Measurements from ENCODE around the gene USP20.

Gene USP20

DNA sequence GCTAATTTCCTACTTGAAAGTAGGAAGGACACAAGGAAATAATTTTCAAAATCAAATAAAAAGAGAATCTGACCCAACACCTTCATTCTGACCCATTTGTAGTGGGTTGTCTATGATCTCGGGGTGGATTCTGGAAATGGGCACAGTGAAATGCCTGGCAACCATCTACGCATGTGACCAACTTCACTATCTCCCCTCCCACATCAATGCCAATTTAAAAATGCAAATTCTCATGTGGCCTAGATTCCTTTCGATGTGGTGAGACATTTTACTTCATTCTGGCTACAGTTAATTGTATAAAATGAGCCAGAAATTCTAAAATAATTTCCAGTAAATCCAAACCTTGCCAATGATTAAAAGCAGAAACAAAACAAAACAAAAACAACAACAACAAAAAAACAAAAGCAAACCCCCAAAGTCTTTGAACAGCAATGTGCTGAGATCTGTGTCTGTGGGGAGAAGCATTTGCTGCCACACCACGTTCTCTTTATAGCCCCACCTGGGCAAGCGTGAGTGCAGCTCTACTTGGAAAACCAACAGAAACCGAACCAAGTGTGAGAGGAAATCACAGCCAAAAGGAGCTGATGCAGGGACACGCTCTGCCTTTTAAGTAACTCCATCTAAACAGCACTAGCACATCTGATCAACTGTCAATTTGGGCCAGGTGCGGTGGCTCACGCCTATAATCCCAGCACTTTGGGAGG, 59.0 kb downstream of the USP20 start:
- FAIRE-seq = no peak

DNA sequence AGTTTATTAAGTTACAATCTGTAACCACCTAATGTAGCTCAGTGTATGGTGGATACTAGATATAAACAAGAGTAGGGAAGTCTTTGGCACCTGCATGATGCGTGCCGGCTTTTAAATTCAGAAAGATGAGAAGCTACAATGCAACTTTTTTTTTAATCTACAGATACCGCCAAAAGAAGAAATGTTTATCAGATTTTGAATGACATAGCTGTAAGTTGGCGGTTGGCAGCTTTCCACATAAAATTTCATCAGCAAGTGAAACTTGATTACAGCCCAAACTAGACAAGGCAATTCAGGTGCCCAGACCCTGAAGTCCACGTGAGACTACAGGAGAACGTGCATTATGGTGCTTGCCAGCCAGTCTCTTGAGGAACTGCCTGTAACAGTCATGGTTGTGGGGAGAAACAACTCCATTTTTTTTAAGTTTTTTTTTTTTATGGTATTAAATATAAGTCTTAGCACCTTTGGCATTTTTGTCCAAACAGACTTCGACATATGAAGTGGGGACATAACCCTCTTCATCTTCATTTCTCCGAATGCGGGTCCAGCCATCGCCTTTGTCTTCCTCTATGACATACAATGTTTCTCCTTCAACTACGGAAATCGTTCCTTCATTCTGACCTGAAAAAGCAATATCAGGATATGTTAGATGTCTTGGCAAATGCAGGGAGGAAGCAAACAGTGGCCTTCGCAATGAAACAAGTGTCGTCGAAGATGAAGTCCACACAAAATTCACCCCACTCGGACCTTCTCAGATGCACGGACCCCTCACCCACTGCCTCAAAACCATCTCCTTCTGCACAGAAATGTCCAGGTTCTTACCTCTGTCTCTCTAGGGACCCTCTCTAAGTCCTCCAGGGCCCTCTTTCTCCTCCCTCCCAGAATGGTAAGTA, 60.4 kb downstream of the USP20 start:
- FAIRE-seq = no peak

DNA sequence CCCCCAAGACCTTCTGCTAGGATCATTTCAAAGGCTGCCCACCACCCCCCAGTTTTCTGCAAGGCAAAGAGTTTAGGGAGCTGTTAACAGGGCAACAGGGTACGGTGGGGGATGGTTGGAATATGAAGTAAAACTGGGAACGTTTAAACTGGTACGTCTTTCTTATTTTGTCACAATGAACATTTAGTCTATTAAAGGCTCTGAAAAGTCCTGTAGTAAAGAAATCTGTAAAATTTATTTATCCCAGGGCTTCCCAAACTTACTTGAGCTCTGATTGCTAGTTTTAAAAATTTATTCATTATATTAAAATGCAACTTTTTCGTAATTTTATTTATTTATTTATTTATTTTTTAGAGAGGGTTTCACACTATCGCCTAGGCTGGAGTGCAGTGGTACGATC, 62.0 kb downstream of the USP20 start:
- no peak for FAIRE-seq

DNA sequence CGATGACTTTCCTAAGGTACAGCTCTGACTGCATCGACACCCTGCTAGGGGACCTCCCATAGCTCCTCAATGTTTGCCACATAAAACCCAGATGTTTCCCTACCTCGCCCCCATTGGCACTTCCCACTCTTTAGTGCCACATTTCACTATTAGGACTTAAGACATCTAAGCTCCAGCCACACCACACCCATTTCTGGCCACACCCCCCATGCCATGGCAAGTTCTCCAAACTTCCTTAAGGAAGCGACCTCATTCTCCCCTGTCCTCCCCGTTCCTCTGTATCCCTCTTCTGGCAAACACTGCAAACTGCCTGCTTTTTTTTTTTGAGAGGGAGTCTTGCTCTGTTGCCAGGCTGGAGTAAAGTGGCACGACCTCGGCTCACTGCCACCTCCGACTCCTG, 62.9 kb downstream of the USP20 start:
- FAIRE-seq = no peak

DNA sequence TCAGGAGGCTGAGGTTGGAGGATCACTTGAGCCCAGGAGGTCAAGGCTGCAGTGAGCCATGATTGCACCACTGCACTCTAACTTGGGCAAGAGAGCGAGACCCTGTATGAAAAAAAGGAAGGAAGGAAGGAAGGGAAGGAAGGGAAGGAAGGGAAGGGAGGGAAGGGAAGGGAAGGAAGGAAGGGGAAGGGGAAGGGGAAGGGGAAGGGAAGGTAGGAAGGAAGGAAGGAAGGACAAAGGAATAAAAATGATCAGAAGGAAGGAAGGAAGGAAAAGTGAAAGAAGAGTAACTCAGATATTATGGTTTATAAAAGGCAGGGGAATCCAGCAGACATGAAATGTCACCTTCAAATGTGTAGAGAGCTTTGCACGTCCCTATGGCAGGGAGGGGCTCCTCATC, 64.4 kb downstream of the USP20 start:
- no peak for FAIRE-seq

DNA sequence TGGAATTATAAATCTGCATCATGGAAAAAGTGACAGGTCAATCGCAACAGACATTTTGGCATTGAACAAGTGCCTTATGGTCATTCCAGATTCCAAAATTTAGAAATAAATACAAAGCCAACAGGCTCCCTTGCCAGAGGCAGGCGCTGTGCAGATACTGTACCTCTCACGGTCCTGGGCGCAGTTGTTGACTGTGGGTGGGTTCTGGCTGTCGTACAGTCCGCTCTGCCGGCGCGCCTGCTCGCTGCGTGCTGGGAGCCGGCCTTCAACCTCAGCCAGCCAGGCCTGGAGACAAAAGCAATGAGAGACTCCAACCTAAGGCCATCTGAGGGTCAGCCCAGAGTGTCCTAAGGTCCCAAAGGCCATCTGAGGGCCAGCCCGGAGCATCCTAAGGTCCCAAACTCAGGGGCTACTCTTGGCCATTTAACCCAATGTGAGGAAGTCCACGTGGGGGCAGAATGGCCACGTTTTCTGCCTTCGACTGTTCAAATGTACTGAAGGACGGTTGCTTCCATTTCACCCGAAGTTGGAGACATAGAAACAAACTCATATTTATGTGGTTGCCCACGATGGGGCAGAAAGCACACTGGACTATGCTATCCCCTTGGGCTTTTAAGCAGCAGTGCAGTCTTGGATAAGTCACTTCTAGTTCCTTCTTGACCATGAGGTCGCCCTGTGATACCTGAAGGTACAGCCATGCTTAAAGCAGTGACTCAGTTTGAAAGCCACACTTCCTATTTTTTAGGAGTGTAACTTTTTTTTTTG, 65.2 kb downstream of the USP20 start:
- no peak for FAIRE-seq

DNA sequence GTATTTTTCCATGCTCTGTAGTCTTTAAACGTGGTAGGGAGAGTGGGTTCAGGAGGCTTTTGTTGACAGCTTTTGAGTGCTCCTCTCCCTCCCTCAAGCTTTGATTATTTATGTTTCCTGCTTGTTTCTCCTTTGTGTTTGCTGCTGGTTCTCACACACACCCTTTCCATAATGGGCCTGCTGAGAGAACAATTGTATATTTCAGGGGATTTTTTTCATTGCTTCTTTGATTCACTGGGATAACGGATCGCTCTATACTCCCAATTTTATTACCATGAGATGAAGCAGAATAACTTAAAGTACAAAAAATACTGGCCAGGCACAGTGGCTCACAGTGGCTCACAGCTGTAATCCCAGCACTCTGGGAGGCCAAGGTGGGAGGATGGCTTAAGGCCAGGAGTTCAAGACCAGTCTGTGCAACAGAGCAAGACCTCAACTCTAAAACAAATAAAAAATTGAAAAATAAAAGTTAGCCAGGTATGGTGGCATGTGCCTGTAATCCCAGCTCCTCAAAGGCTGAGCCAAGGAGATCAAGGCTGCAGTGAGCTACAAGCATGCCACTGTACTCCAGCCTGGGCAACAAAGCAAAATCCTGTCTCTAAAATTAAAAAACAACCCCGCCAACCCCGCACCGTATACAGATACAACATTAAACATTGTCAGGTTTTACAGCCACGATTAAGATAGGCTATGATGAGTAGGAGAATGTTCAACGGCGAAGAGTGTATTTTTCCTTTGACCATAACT, 66.9 kb downstream of the USP20 start:
- no peak for FAIRE-seq

DNA sequence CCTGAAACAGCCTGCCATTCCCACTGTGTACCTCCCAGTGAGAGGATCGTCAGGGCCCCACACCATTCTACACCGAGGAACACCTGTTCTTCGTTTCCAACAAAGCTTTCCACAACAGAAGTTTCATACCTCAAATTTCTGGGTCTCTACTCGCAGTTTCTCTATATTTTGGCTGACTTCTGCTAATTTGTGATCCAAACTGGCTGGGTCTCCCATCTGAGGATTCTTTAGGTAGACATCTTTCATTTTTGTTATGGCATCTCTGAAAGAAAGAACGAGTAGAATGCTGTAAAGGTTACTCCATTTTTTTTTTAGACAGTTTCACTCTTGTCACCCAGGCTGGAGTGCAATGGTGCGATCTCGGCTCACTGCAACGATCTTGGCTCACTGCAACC, 67.5 kb downstream of the USP20 start:
- FAIRE-seq = no peak

DNA sequence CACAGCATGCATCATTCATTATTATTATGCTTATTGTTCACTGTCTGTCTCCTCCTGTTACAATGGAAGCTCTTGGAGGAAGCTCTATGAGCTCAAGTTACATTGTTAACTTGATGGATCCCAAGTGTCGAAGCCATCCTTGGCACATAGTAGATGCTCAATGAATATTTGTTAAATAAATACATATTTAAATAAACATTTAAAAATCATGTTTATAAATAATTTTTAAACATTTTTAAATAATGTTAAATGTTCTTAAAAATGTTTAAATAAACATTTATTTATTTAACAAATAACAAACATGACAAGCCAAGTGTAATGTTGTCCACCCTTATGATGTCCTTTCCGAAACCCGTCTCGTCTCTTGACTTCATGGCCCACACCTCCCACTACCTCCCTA, 69.5 kb downstream of the USP20 start:
- peak; percentile 53 for FAIRE-seq

DNA sequence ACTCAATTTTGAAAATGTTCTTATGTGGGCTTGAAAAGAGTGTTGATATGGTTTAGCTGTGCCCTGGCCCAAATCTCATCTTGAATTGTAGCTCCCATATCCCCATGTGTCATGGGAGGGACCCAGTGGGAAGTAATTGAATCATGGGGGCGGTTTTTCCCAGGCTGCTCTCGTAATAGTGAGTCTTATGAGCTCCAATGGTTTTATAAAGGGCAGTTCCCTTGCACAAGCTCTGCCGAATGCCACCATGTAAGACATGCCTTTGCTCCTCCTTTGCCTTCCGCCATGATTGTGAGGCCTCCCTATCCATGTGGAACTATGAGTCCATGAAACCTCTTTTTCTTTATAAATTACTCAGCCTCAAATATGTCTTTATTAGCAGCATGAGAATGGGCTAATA, 71.0 kb downstream of the USP20 start:
- FAIRE-seq = no peak

DNA sequence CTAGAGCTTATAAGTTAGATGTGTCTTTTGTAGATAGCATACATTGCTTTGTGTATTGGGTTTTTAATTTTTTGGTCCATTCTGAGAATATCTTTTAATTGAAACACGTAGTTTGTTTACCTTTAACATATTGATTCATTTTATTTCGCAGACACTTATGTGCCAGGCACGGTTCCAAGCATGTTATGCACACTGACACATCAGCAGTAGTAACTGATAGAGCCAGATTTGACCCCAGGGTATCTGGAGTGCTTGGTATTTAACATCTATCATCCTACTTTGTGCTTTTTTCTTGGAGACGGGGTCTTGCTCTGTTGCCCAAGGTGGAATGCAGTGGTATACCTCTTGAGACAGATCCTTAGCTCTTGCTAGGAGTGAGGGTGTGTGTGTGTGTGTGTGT, 71.9 kb downstream of the USP20 start:
- no peak for FAIRE-seq

DNA sequence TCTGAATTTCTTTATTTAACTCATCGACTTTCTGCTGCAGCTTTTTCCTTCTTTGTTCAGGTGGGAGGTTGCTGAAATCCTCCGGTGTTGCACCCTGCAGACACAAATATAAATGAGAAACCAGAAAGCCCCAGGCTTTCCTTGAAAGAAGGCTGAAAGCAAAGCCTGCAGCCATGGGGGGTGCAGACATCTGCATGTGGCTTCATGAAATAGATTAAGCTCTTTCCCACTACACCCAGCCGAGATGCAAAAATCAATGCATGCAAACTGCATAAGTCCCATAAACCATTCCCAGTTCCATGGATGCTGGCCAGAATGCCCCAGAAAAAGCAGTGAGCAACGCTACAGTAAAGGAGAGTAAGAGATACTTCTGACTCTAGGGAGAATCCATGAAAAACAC, 73.6 kb downstream of the USP20 start:
- FAIRE-seq = no peak

DNA sequence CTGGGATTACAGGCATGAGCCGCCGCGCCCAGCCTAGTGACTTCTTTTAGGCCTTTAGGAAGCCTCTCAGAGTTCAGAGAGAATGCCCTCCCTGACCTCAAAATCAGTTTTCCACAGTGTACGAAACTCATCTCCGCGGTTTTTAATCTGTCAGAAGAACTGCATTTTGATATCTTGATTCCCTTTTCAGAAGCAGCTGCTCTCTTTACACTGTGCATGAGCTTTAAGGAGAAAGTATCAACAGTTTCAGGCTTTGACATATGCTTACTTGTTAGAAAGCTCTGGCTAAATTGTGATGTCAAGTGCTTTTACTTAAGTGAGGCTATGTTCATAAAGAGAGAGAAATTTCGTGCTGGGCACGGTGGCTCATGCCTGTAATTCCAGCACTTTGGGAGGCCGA, 74.6 kb downstream of the USP20 start:
- no peak for FAIRE-seq

DNA sequence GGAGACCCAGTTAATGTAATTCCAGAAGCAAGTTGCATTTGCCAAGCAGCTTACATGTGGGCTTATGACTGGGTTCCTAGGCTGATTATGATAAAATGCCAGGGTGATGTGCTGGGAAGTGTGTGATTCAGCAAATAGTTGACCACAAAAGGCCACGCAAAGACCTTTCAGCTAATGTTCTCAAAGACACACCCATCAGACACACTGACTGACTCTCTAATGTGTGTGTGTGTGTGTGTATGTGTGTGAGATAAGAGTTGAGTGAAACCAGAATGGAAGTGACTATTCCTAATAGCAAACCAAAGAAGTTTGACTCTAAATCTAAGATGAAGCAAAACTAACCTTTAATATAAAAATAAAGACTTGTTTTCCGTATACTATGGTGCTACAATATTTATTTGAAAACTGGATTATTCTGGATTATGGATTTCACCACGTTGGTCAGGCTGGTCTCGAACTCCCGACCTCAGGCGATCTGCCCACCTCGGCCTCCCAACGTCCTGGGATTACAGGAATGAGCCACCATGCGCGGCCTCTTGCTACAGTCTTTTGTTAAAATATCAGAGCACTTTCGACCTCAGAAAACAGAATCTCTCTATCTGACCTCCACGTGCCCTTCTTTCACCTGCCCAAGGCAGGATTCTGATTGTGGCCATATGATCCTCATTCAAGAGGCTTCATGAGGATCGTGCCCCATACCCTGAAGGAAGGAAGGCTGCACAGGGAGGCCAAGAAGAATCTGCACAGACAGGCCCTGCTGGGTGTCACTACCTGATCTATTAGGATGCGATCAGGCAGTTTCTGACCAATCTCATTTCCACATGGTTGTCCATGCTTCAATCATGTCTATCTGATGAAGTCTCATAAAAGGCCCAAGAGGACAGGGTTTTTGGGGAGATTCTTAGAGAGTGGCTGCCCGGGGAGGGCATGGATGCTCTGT, 75.6 kb downstream of the USP20 start:
- no peak for FAIRE-seq

DNA sequence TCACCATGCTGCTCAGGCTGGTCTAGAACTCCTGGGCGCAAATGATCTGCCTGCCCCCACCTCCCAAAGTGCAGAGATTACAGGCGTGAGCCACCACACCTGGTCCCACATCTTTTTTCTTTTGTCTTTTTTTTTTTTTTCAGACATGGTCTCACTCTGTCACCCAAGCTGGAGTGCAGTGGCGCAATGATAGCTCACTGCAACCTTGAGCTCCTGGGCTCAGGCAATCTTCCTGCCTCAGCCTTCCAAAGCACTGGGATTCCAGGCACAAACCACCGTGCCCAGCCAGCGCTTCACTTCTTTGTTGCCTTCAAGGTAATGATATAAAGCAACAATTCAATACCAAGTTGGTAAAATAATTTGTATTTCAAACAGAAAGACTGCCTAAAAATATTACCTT, 78.8 kb downstream of the USP20 start:
- no peak for FAIRE-seq

DNA sequence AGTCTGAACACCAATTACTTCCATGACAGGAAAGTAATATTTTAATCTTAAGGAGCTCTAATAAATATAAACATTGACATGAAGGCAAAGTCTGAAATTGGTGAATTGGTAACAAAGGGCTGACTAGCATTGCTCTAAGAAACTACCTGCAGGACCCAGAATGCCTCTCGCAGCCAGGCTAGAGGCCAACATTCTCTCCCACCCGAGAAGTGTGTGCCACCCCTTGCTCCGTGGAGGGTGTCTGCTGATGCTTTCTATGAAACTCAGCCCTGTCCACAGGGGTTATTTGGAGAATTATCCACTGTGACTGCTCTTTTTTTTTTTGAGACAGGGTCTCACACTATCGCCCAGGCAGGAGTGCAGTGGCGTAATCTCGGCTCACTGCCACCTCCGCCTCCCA, 81.4 kb downstream of the USP20 start:
- FAIRE-seq = no peak

DNA sequence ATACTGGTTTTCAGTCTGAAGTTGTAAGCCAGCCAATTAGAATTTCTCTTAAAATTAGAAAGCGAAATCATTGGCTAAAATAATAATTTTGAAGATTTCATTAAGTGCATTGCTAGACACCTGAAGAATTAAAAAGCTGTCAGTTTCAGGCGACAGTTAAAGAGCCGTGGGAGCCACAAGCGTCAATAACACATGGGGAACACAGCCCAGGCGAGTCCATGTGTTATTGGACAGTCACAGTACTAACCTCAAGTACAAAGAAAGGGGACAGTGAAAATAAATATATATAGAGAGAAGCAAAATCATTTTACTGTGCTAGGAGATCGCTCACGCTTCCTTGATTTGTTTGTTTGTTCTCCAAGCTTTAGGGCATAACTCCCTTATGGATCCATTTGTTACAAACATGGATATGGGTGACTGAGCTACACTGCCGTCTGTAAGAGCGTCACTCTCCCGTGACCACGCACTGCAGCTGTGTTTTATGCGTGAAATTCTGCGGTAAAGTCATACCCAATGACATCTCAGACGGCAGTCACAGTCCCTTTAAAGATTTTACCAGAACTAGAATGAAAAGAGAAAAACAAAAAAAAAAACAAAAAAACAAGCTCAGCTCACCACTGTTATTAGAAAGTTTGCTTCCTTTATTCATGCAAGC, 83.2 kb downstream of the USP20 start:
- no peak for FAIRE-seq

DNA sequence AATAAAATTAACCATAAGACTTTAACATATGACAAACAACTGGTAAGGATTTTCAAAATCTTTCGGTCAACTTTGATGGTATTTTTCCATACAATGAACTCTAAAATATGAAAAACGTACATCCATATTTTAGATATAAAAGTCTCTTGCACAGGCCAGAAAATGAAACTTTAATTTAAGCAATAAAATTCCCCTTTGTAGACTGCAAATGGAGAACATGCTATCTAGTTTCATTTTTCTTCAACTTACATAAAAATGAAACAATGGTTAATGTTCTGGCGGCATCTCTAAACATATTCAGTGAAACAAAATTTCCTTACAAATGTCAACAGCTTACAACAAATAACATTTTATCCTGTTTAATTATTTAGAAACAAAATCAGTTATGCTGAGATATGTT, 84.0 kb downstream of the USP20 start:
- no peak for FAIRE-seq

DNA sequence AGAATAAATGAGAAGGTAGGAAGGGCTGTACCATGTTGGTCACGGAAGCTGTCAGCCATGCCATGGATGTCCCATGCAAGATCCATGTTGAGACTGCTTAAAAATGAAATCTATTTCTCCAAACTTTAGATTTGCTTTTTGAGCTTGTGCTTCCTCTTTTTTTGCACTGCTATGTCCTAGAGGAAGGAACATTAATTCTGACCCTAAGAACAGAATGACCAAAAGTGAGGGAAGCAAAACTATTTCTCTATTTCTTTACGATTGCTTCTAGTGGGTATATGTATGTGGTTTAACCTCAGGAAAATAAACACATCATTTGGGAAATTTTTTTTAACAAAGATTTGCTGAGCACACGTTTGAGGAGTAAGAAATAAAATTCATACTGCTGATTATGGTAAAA, 84.6 kb downstream of the USP20 start:
- no peak for FAIRE-seq

DNA sequence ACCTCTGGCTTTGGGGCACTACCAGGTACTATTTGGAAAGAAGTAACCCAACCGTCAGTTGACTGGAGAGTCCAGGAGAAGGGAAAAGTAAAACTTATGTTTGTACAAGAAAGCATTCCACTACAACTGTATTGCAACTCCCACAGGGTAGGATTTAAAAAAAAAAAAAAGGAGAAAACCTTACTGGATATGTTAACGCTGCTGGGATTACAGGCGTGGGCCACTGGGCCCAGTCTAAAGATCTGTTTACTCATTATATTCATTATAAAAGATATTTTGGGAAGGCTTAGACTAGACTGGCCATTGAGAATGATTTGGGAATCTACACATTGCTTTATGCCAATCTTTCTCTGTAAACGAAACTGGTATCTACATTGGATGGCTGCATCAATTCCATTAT, 86.6 kb downstream of the USP20 start:
- FAIRE-seq = no peak

DNA sequence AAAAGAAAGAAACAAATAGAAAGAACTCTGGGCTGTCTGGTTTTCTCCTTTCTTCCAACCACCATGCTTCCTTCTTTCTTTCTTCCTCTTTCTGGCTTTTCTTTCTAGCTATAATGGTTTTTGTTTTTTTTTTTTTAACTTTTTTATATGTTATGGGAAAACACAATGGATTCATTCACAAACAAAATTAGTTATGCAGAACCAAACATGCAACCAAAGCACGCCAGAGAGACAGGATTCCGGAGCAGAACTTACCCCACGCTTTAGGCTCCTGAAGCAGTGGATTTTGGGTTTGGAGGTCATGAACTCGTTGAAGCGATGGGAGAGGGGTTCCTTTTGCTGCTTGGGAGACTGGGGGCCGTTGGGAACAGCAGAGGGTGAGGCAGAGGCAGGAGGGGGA, 88.3 kb downstream of the USP20 start:
- no peak for FAIRE-seq

Measured in A204.1 (cell line).